Gastroesophageal sphincter (tissue), 3 donors: ENCODE measurements around the gene SKA2.

Experiments
- CTCF ChIP-seq, 4 experiments: fragments of 200-600 bp in 2 of 4; fragments of 450-650 bp in 2 of 4; sonication (generic) in 1 of 4; IDR thresholded peaks; one replicate each; pipeline ENCODE4 v1.5.1; 2017 to 2019; ENCODE audit warnings: antibody characterized with exemption in 4 of 4, mild to moderate bottlenecking in 2 of 4, moderate library complexity in 2 of 4
- EP300 ChIP-seq: sonication (generic); formaldehyde crosslinking; IDR thresholded peaks from one replicate; pipeline ENCODE4 v1.6.1; 2017; ENCODE audit warnings: antibody characterized with exemption, mild to moderate bottlenecking
- POLR2A ChIP-seq, 2 donors: fragments of 450-650 bp; IDR thresholded peaks; one replicate each; pipeline ENCODE4 v1.6.1; 2017; ENCODE audit warnings: antibody characterized with exemption in 2 of 2, mild to moderate bottlenecking in 2 of 2, moderate library complexity in 1 of 2
- POLR2AphosphoS5 ChIP-seq: sonication (generic); formaldehyde crosslinking; IDR thresholded peaks from one replicate; pipeline ENCODE4 v1.6.1; 2017; ENCODE audit warnings: antibody characterized with exemption

GRCh38 chr17:59167571-59168001, 12.6 kb upstream of the SKA2 start:
- TF ChIP-seq CTCF (IDR thresholded peaks at IDR 0.05) (no peak), POLR2AphosphoS5 (no peak), EP300 (no peak), POLR2A (IDR thresholded peaks at IDR 0.05) (no peak)
